Uterus (tissue), 4 donors: ENCODE measurements around the gene HRH2. TPM values are rescaled to one million over a fixed set of nuclear protein-coding genes. Genes with fewer than 3 reads are reported as not detected.

Source experiments
- DNase-seq, 2 donors: peaks; one replicate each; pipeline ENCODE4 v3.0.0-alpha.2; 2019 to 2020
- H3K27ac ChIP-seq, 2 donors: fragments of 200-600 bp; sonication (generic); 1 replicate in 1 of 2; 2 replicates in 1 of 2; pipeline ENCODE4 v1.5.1; 2016 to 2018
- H3K27me3 ChIP-seq, 2 donors: fragments of 200-600 bp; sonication (generic); one replicate each; pipeline ENCODE4 v1.5.1; 2018 to 2019; ENCODE audit warnings: control low read depth in 1 of 2
- H3K36me3 ChIP-seq, 2 donors: fragments of 200-600 bp; sonication (generic); one replicate each; pipeline ENCODE4 v1.5.1; 2019; ENCODE audit warnings: control low read depth in 1 of 2
- H3K4me1 ChIP-seq, 2 donors: fragments of 200-600 bp; sonication (generic); one replicate each; pipeline ENCODE4 v1.5.1; 2018 to 2019; ENCODE audit warnings: control low read depth in 1 of 2
- H3K4me3 ChIP-seq, 2 donors: fragments of 200-600 bp; sonication (generic); 1 replicate in 1 of 2; 2 replicates in 1 of 2; pipeline ENCODE4 v1.5.1; 2018 to 2019; ENCODE audit warnings: mild to moderate bottlenecking in 1 of 2
- H3K9me3 ChIP-seq, 2 donors: fragments of 200-600 bp; sonication (generic); one replicate each; pipeline ENCODE4 v1.5.1; 2019; ENCODE audit warnings: control low read depth in 1 of 2
- CTCF ChIP-seq, 4 experiments: fragments of 200-600 bp in 2 of 4; fragments of 450-650 bp in 2 of 4; sonication (generic) in 2 of 4; IDR thresholded peaks; one replicate each; pipeline ENCODE4 v1.5.1; 2016 to 2019; ENCODE audit warnings: antibody characterized with exemption in 4 of 4, mild to moderate bottlenecking in 2 of 4, moderate library complexity in 1 of 4
- POLR2A ChIP-seq, 2 donors: fragments of 450-650 bp; IDR thresholded peaks; one replicate each; pipeline ENCODE4 v1.6.1; 2016; ENCODE audit warnings: antibody characterized with exemption in 2 of 2, mild to moderate bottlenecking in 1 of 2, moderate library complexity in 1 of 2
- intact Hi-C: fragments of 100-400 bp; cut with DNase I; formaldehyde crosslinking; loops from one replicate; pipeline ENCODE4 v1.15.1; 2023; ENCODE audit warnings: low total_unique reads
- total RNA-seq, 4 donors: library from RNA; depleted of rRNA in 3 of 4; stranded (reverse); fragments of >200 nt in 3 of 4; gene quantifications; one replicate each; pipeline versions ENCODE4 v1.1.0 to v1.2.4, GENCODE V29; 2014 to 2023
- donor health status: DM: yes; HTN: yes; CAD: no.

Gene HRH2
- total RNA-seq, 4 donors from 2014 or later, result 0.51 to 4.4 (median 4.1) TPM; not detected in 1

GRCh38 chr5:175743676-175744210 lies 85.9 kb downstream of the HRH2 start:
- H3K27me3 ChIP-seq, result no peaks in the 10 kb centered on the region
- H3K9me3 ChIP-seq, result no peaks in the 10 kb centered on the region
- no peak overlapping the region for H3K4me3 ChIP-seq
- no peaks in the 10 kb centered on the region for H3K4me1 ChIP-seq
- H3K36me3 ChIP-seq, result no peaks in the 10 kb centered on the region
- no peak for TF ChIP-seq CTCF (IDR thresholded peaks at IDR 0.05)
- no peak for TF ChIP-seq POLR2A (IDR thresholded peaks at IDR 0.05)
- no peak overlapping the region for H3K27ac ChIP-seq
- DNase-seq, result no peak
- intact Hi-C loops, result no loop called here

- H3K4me3 ChIP-seq, result no peak overlapping the region
- no peaks in the 10 kb centered on the region for H3K27me3 ChIP-seq
- no peaks in the 10 kb centered on the region for H3K9me3 ChIP-seq
- no peaks in the 10 kb centered on the region for H3K4me1 ChIP-seq
- TF ChIP-seq POLR2A (IDR thresholded peaks at IDR 0.05) (no peak), CTCF (IDR thresholded peaks at IDR 0.05) (no peak)
- DNase-seq, result no peak
- H3K27ac ChIP-seq, result no peak overlapping the region
- no peaks in the 10 kb centered on the region for H3K36me3 ChIP-seq
- intact Hi-C loops, result no loop called here
Observed at GRCh38 chr5:175745210-175745609, 87.3 kb downstream of the HRH2 start.

- H3K27me3 ChIP-seq, result no peaks in the 10 kb centered on the region
- no peaks in the 10 kb centered on the region for H3K9me3 ChIP-seq
- no peaks in the 10 kb centered on the region for H3K36me3 ChIP-seq
- intact Hi-C loops, result no loop called here
- DNase-seq, result no peak
- H3K27ac ChIP-seq, result no peak overlapping the region
- no peaks in the 10 kb centered on the region for H3K4me1 ChIP-seq
- no peak for TF ChIP-seq CTCF (IDR thresholded peaks at IDR 0.05)
- TF ChIP-seq POLR2A (IDR thresholded peaks at IDR 0.05), result no peak
- H3K4me3 ChIP-seq, result no peak overlapping the region
Observed at GRCh38 chr5:175746851-175747250, 89.0 kb downstream of the HRH2 start.

GRCh38 chr5:175747539-175748060 lies 89.7 kb downstream of the HRH2 start:
- TF ChIP-seq CTCF (IDR thresholded peaks at IDR 0.05) (no peak), POLR2A (IDR thresholded peaks at IDR 0.05) (no peak)
- H3K27ac ChIP-seq, result no peak overlapping the region
- no peaks in the 10 kb centered on the region for H3K9me3 ChIP-seq
- no peaks in the 10 kb centered on the region for H3K27me3 ChIP-seq
- DNase-seq, result no peak
- H3K4me3 ChIP-seq, result no peak overlapping the region
- intact Hi-C loops, result no loop called here
- H3K36me3 ChIP-seq, result no peaks in the 10 kb centered on the region
- H3K4me1 ChIP-seq, result no peaks in the 10 kb centered on the region

- TF ChIP-seq POLR2A (IDR thresholded peaks at IDR 0.05), result no peak
- no peak for TF ChIP-seq CTCF (IDR thresholded peaks at IDR 0.05)
- no peaks in the 10 kb centered on the region for H3K4me1 ChIP-seq
- no peak for DNase-seq
- no peaks in the 10 kb centered on the region for H3K9me3 ChIP-seq
- no peak overlapping the region for H3K4me3 ChIP-seq
- no peaks in the 10 kb centered on the region for H3K36me3 ChIP-seq
- H3K27me3 ChIP-seq, result no peaks in the 10 kb centered on the region
- H3K27ac ChIP-seq, result no peak overlapping the region
- intact Hi-C loops, result no loop called here
Observed at GRCh38 chr5:175748650-175749049, 90.8 kb downstream of the HRH2 start.
